ENCODE data around the gene ALPK3.

ALPK3 gene

DNA sequence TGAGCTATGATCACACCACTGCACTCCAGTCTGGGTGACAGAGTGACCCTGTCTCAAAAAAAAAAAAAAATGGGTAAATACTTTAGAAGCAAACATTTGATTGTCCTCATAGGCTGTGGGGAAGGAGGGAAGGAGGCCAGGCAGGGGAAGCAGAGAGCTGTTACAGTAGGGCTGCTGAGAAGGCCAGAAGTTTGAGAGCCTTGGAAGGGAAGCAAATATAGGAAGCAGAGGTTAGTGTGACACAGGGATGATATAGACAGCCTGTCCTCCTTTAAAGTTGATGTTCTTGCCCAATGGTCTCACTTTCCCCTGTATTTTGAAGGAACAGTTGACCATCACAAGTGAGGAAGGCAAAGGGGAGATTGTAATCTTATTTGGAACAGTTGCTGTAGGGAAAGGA lies 5.3 kb upstream of the ALPK3 start:
- in situ Hi-C loops (cut with HindIII; ENCODE audit: low sequenced_read_pairs) = no loop called here
- TF ChIP-seq, protein P1, sequence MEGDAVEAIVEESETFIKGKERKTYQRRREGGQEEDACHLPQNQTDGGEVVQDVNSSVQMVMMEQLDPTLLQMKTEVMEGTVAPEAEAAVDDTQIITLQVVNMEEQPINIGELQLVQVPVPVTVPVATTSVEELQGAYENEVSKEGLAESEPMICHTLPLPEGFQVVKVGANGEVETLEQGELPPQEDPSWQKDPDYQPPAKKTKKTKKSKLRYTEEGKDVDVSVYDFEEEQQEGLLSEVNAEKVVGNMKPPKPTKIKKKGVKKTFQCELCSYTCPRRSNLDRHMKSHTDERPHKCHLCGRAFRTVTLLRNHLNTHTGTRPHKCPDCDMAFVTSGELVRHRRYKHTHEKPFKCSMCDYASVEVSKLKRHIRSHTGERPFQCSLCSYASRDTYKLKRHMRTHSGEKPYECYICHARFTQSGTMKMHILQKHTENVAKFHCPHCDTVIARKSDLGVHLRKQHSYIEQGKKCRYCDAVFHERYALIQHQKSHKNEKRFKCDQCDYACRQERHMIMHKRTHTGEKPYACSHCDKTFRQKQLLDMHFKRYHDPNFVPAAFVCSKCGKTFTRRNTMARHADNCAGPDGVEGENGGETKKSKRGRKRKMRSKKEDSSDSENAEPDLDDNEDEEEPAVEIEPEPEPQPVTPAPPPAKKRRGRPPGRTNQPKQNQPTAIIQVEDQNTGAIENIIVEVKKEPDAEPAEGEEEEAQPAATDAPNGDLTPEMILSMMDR (IDR thresholded peaks at IDR 0.05; ENCODE audit: low read depth, low read length) = no peak
- DNase-seq (ENCODE audit: low read depth, low spot score) = no peak
- H3K4me3 ChIP-seq (ENCODE audit: low read depth, low read length) = no peak overlapping the region

GRCh38 chr15:84812842-84813241 lies 4.3 kb upstream of the ALPK3 start:
- TF ChIP-seq, protein P1 (IDR thresholded peaks at IDR 0.05; ENCODE audit: low read depth, low read length) = no peak
- no peak for DNase-seq (ENCODE audit: low read depth, low spot score)
- in situ Hi-C loops (cut with HindIII; ENCODE audit: low sequenced_read_pairs) = no loop called here
- no peak overlapping the region for H3K4me3 ChIP-seq (ENCODE audit: low read depth, low read length)

- in situ Hi-C loops (cut with HindIII; ENCODE audit: low sequenced_read_pairs) = no loop called here
- TF ChIP-seq, protein P1 (IDR thresholded peaks at IDR 0.05; ENCODE audit: low read depth, low read length) = no peak
- H3K4me3 ChIP-seq (ENCODE audit: low read depth, low read length) = no peak overlapping the region
- no peak for DNase-seq (ENCODE audit: low read depth, low spot score)
Observed at GRCh38 chr15:84813435-84813834, 3.7 kb upstream of the ALPK3 start.

GRCh38 chr15:84813931-84814330 lies 3.2 kb upstream of the ALPK3 start:
- no peak for DNase-seq (ENCODE audit: low read depth, low spot score)
- no peak overlapping the region for H3K4me3 ChIP-seq (ENCODE audit: low read depth, low read length)
- in situ Hi-C loops (cut with HindIII; ENCODE audit: low sequenced_read_pairs) = no loop called here
- TF ChIP-seq, protein P1 (IDR thresholded peaks at IDR 0.05; ENCODE audit: low read depth, low read length) = no peak

- in situ Hi-C loops (cut with HindIII; ENCODE audit: low sequenced_read_pairs) = no loop called here
- H3K4me3 ChIP-seq (ENCODE audit: low read depth, low read length) = no peak overlapping the region
- no peak for DNase-seq (ENCODE audit: low read depth, low spot score)
- TF ChIP-seq, protein P1 (IDR thresholded peaks at IDR 0.05; ENCODE audit: low read depth, low read length) = no peak
Observed at GRCh38 chr15:84814916-84815315, 2.2 kb upstream of the ALPK3 start.

DNA sequence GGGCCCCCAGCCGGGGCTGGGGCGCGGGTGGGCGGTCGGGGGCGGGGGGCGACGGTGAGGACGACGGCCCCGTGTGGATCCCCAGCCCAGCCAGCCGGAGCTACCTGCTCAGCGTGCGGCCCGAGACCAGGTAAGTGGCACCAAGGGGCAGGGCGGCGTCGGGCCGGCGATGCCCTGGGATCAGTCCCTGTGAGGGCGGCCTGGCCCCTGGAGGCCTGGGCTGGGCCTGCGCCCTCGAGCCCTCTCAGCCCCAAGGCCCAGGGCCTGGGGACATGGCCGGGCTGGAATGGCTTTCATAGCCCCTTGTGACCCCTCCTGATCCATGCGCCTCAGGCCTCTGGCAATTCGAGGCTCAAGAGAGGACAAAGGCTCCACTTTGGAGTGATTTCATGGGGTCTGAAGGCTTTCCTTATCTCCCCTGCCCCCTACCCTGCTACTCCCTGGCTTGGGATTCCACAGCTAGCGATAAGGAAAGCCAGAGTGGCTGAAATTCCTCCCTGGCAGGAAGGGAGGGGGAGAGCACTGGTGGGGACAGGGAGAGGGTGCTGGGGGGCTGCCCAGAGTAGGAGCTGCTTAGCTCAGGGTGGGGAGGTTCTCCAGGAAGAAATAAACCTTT lies 418 bp downstream of the ALPK3 start:
- no peak for DNase-seq (ENCODE audit: low read depth, low spot score)
- TF ChIP-seq, protein P1 (IDR thresholded peaks at IDR 0.05; ENCODE audit: low read depth, low read length) = no peak
- peak overlapping the region; percentile 5 for H3K4me3 ChIP-seq (ENCODE audit: low read depth, low read length)

More for the DNA sequence above, 418 bp downstream of the ALPK3 start:
- in situ Hi-C loops (cut with HindIII; ENCODE audit: low sequenced_read_pairs) = no loop called here
